GM10847 (cell line): ENCODE data around the gene BCL3.

Experiments used
- POLR2A ChIP-seq: IDR thresholded peaks from 2 replicates; pipeline ENCODE4 v1.6.1; 2011; ENCODE audit not compliant: insufficient read length; ENCODE audit errors: extremely low read depth

BCL3 gene

GRCh38 chr19:44717603-44718002 is 30.9 kb upstream of the BCL3 start:
- no peak for TF ChIP-seq POLR2A

- no peak for TF ChIP-seq POLR2A
These were observed 29.9 kb upstream of the BCL3 start for GRCh38 chr19:44718441-44719261.

- no peak for TF ChIP-seq POLR2A
These were observed 29.2 kb upstream of the BCL3 start for GRCh38 chr19:44719262-44719701.

- no peak for TF ChIP-seq POLR2A
These were observed 27.6 kb upstream of the BCL3 start for GRCh38 chr19:44720945-44721344.

GRCh38 chr19:44722131-44723121 is 26.1 kb upstream of the BCL3 start:
- TF ChIP-seq POLR2A, result no peak

- no peak for TF ChIP-seq POLR2A
These were observed 25.1 kb upstream of the BCL3 start for GRCh38 chr19:44723299-44723951.

GRCh38 chr19:44723952-44724319 is 24.6 kb upstream of the BCL3 start:
- no peak for TF ChIP-seq POLR2A

GRCh38 chr19:44725251-44725650 is 23.3 kb upstream of the BCL3 start:
- no peak for TF ChIP-seq POLR2A

- no peak for TF ChIP-seq POLR2A
These were observed 22.8 kb upstream of the BCL3 start for GRCh38 chr19:44725684-44726083.

GRCh38 chr19:44726465-44726864 is 22.0 kb upstream of the BCL3 start:
- no peak for TF ChIP-seq POLR2A

GRCh38 chr19:44728178-44728577 is 20.3 kb upstream of the BCL3 start:
- TF ChIP-seq POLR2A, result no peak

GRCh38 chr19:44729516-44730033 is 18.9 kb upstream of the BCL3 start:
- TF ChIP-seq POLR2A, result no peak

GRCh38 chr19:44731081-44731480 is 17.4 kb upstream of the BCL3 start:
- no peak for TF ChIP-seq POLR2A

- TF ChIP-seq POLR2A, result no peak
These were observed 16.9 kb upstream of the BCL3 start for GRCh38 chr19:44731622-44732021.
